ENCODE measurements around the gene CASP5.
"Not testable (repeated sequence)": the region's sequence is repeated elsewhere in the genome, so short reads cannot be mapped to it uniquely, and the experiment has no call there.

Gene CASP5

GRCh38 chr11:105023003-105023402 lies at the start of gene CASP5:
Gene CASP5, minus strand, starts transcription at chr11:105023168. Its CDS starts 32 bp downstream, at chr11:105023136.
- DNase-seq = no peak

GRCh38 chr11:105072080-105072479 lies 49.1 kb upstream of the CASP5 start:
- DNase-seq = not testable (repeated sequence)

GRCh38 chr11:105071089-105071732 lies 48.2 kb upstream of the CASP5 start:
- DNase-seq = no peak

GRCh38 chr11:105070306-105070705 lies 47.3 kb upstream of the CASP5 start:
- no peak for DNase-seq

- not testable (repeated sequence) for DNase-seq
Measured at GRCh38 chr11:105069749-105070148, 46.8 kb upstream of the CASP5 start.

GRCh38 chr11:105063245-105063941 lies 40.4 kb upstream of the CASP5 start:
- not testable (repeated sequence) for DNase-seq

- no peak for DNase-seq
Measured at GRCh38 chr11:105057432-105057831, 34.5 kb upstream of the CASP5 start.

- DNase-seq = no peak
Measured at GRCh38 chr11:105056446-105056845, 33.5 kb upstream of the CASP5 start.

GRCh38 chr11:105054723-105055493 lies 31.9 kb upstream of the CASP5 start:
- DNase-seq = no peak

GRCh38 chr11:105052487-105052886 lies 29.5 kb upstream of the CASP5 start:
- DNase-seq = no peak

GRCh38 chr11:105051559-105051958 lies 28.6 kb upstream of the CASP5 start:
- DNase-seq = no peak

GRCh38 chr11:105049481-105049880 lies 26.5 kb upstream of the CASP5 start:
- no peak for DNase-seq

GRCh38 chr11:105046898-105047579 lies 24.1 kb upstream of the CASP5 start:
- no peak for DNase-seq

GRCh38 chr11:105045676-105046296 lies 22.8 kb upstream of the CASP5 start:
- no peak for DNase-seq

GRCh38 chr11:105044557-105045524 lies 21.9 kb upstream of the CASP5 start, which contains the start of gene CARD16:
Gene CARD16, minus strand, starts transcription at chr11:105045335. Its CDS starts 38 bp downstream, at chr11:105045297.
- DNase-seq = not testable (repeated sequence)

GRCh38 chr11:105042178-105042577 lies 19.2 kb upstream of the CASP5 start:
- DNase-seq = no peak

- DNase-seq = no peak
Measured at GRCh38 chr11:105040703-105041102, 17.7 kb upstream of the CASP5 start.

GRCh38 chr11:105034813-105035620 lies 12.0 kb upstream of the CASP5 start, which contains the start of gene CASP1:
Gene CASP1, minus strand, starts transcription at chr11:105035144. Its CDS starts 31 bp downstream, at chr11:105035113.
- DNase-seq = no peak

GRCh38 chr11:105034388-105034787 lies 11.4 kb upstream of the CASP5 start:
- not testable (repeated sequence) for DNase-seq

- DNase-seq = no peak
Measured at GRCh38 chr11:105033781-105034180, 10.8 kb upstream of the CASP5 start.
